ENCODE data around the gene GNPAT.

DNA sequence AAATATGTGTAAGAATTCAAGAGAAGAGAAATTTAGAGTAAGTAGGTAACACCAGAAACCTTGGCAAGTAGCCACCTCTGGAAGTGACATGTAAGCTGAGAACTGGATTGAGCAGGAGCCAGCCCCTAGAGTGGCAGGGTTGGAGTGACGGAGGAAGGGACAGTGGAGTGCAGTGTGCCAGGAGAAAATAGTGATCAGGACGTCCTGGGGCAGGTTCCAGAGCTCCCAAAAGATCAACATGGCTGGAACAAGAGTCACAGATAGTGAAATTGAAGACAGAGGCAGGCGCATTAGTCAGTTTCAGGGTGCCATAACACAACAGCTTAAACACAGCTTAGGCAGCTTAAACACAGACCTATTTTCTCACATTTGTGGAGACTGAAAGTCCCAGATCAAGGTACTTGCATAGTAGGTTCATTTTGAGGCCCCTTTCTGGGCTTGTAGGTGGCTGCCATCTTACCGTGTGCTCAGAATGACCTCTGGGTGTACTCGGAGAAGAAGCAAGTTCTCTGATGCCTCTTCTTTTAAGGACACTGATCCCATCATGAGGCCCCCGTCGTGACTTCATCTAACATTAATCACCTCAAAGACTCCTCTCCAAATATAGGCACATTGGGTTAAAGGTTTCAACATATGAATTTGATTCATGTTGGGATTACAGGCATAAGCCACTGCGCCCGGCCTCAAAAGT is 37.2 kb downstream of the GNPAT start:
- TF ChIP-seq, protein P1, sequence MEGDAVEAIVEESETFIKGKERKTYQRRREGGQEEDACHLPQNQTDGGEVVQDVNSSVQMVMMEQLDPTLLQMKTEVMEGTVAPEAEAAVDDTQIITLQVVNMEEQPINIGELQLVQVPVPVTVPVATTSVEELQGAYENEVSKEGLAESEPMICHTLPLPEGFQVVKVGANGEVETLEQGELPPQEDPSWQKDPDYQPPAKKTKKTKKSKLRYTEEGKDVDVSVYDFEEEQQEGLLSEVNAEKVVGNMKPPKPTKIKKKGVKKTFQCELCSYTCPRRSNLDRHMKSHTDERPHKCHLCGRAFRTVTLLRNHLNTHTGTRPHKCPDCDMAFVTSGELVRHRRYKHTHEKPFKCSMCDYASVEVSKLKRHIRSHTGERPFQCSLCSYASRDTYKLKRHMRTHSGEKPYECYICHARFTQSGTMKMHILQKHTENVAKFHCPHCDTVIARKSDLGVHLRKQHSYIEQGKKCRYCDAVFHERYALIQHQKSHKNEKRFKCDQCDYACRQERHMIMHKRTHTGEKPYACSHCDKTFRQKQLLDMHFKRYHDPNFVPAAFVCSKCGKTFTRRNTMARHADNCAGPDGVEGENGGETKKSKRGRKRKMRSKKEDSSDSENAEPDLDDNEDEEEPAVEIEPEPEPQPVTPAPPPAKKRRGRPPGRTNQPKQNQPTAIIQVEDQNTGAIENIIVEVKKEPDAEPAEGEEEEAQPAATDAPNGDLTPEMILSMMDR (conservative IDR thresholded peaks at IDR 0.05; ENCODE audit: low read depth, low read length): no peak
- TF ChIP-seq POLR2A (IDR thresholded peaks at IDR 0.05; ENCODE audit: low read depth, low read length): no peak
- TF ChIP-seq NFE2L2 (IDR thresholded peaks at IDR 0.05; ENCODE audit: low read depth, low read length): no peak
- no peak for TF ChIP-seq RCOR1 (IDR thresholded peaks at IDR 0.05; ENCODE audit: insufficient replicate concordance, low read length)
- TF ChIP-seq CEBPB (IDR thresholded peaks at IDR 0.05; ENCODE audit: low read depth, low read length): no peak
